OCI-LY7 (cell line): ENCODE results near the gene FLRT2. TPM values are rescaled to one million over a fixed set of nuclear protein-coding genes. Genes with fewer than 3 reads are reported as not detected.

Experiments used
- BruUV-seq: library from RNA; stranded (reverse); fragments of 400-500 nt; replicated peaks from 2 replicates; lab custom pipeline; 2021; lab: Mats Ljungman, UMichigan
- CTCF ChIA-PET: fragments of 300-600 bp; sonication (Branson Sonifier 250); formaldehyde crosslinking; loops from one replicate; lab custom pipeline; 2022; ENCODE audit warnings: antibody characterized with exemption; ENCODE audit not compliant: unreplicated experiment; lab: Charles Lee
- POLR2A ChIA-PET: fragments of 300-600 bp; sonication (Branson Sonifier 250); formaldehyde crosslinking; loops from one replicate; lab custom pipeline; 2022; ENCODE audit warnings: antibody characterized with exemption; lab: Charles Lee
- DNase-seq: peaks from one replicate; pipeline ENCODE4 v3.0.0-alpha.2; 2015; ENCODE audit warnings: low spot score
- H2AFZ ChIP-seq: fragments of 200-600 bp; sonication (generic), shearing (Covaris generic); 2 replicates; pipeline ENCODE4 v1.6.1; 2014; ENCODE audit warnings: mild to moderate bottlenecking, antibody characterized with exemption, low read length, moderate library complexity
- H3K27ac ChIP-seq: fragments of 200-600 bp; sonication (generic); 2 replicates; pipeline ENCODE4 v1.5.1; 2014; ENCODE audit warnings: mixed run types, low read depth, mild to moderate bottlenecking, moderate library complexity, low read length, inconsistent platforms; ENCODE audit not compliant: poor library complexity, severe bottlenecking
- H3K36me3 ChIP-seq: fragments of 200-600 bp; sonication (generic); 2 replicates; pipeline ENCODE4 v1.6.1; 2014; ENCODE audit warnings: mild to moderate bottlenecking, antibody characterized with exemption, low read length, moderate library complexity, mixed read lengths; ENCODE audit not compliant: insufficient read depth
- H3K4me1 ChIP-seq: fragments of 200-600 bp; sonication (generic); 2 replicates; pipeline ENCODE4 v1.5.1; 2014; ENCODE audit warnings: mild to moderate bottlenecking, low read length; ENCODE audit not compliant: insufficient read depth, poor library complexity, severe bottlenecking
- H3K4me2 ChIP-seq: fragments of 200-600 bp; sonication (generic); 2 replicates; pipeline ENCODE4 v1.6.1; 2014; ENCODE audit warnings: mild to moderate bottlenecking, low read length
- H3K4me3 ChIP-seq: fragments of 200-600 bp; sonication (generic); 2 replicates; pipeline ENCODE4 v1.5.1; 2014; ENCODE audit warnings: mild to moderate bottlenecking, low read depth, low read length; ENCODE audit not compliant: poor library complexity, severe bottlenecking
- H3K79me2 ChIP-seq: fragments of 200-600 bp; sonication (generic); 2 replicates; pipeline ENCODE4 v1.6.1; 2016; ENCODE audit warnings: low read depth, mild to moderate bottlenecking, low read length, moderate library complexity, mixed read lengths; ENCODE audit not compliant: insufficient read depth
- H3K9me2 ChIP-seq: fragments of 200-600 bp; sonication (generic); 2 replicates; pipeline ENCODE4 v1.6.1; 2016; ENCODE audit warnings: mild to moderate bottlenecking, low read length, mixed read lengths; ENCODE audit not compliant: insufficient read depth
- H3K9me3 ChIP-seq: fragments of 200-600 bp; sonication (generic); 2 replicates; pipeline ENCODE4 v1.6.1; 2014; ENCODE audit warnings: mild to moderate bottlenecking, mixed run types, low read length, mixed read lengths
- H4K20me1 ChIP-seq: fragments of 200-600 bp; sonication (generic); 2 replicates; pipeline ENCODE4 v1.6.1; 2014; ENCODE audit warnings: mild to moderate bottlenecking, antibody characterized with exemption, low read length, moderate library complexity, mixed read lengths; ENCODE audit not compliant: insufficient read depth
- CTCF ChIP-seq: fragments of 200-600 bp; sonication (generic); conservative IDR thresholded peaks from 2 replicates; pipeline ENCODE4 v1.5.1; 2014; ENCODE audit warnings: mild to moderate bottlenecking, antibody characterized with exemption, low read length, moderate library complexity, mixed read lengths
- EZH2phosphoT487 ChIP-seq: fragments of 200-600 bp; sonication (generic); IDR thresholded peaks from 2 replicates; pipeline ENCODE4 v1.6.1; 2018; ENCODE audit warnings: low read depth, borderline replicate concordance, mild to moderate bottlenecking, mixed run types, antibody characterized with exemption, low read length, moderate library complexity, mixed read lengths
- intact Hi-C: fragments of 100-400 bp; cut with micrococcal nuclease; formaldehyde crosslinking; loops from one replicate; pipeline ENCODE4 v1.10.0; 2022; ENCODE audit not compliant: unreplicated experiment
- total RNA-seq, 2 experiments: library from RNA; depleted of rRNA in 1 of 2; stranded (reverse); fragments of >200 nt in 1 of 2; shearing (Covaris generic) in 1 of 2; gene quantifications; 2 replicates each; pipeline ENCODE4 v1.2.3, GENCODE V29; 2014 to 2022

The FLRT2 gene
- total RNA-seq, 2 experiments from 2014 or later: not detected

- ChIA-PET CTCF (no interaction called here), POLR2A (interaction anchor here (0.6 to 1.1 kb wide), 2 partner anchors 14 to 190 kb away, joined by 3 read pairs; no protein-coding TSS in a partner anchor)
- BruUV-seq: no TSS peak
- intact Hi-C loops: no loop called here
- Histone ChIP-seq H4K20me1 (no peaks in the 10 kb centered on the region), H3K27ac (no peak overlapping the region), H2AFZ (no peak overlapping the region), H3K9me3 (no peaks in the 10 kb centered on the region), H3K4me2 (no peak overlapping the region), H3K4me3 (no peak overlapping the region), H3K36me3 (no peaks in the 10 kb centered on the region), H3K4me1 (no peaks in the 10 kb centered on the region), H3K9me2 (no peaks in the 10 kb centered on the region), H3K79me2 (no peaks in the 10 kb centered on the region)
- TF ChIP-seq CTCF: no peak
- TF ChIP-seq EZH2phosphoT487: no peak
- no peak for DNase-seq
Observed at GRCh38 chr14:85625925-85626585, 96.1 kb downstream of the FLRT2 start.

- Histone ChIP-seq H3K4me3 (no peak overlapping the region), H3K36me3 (no peaks in the 10 kb centered on the region), H2AFZ (no peak overlapping the region), H3K4me2 (no peak overlapping the region), H4K20me1 (no peaks in the 10 kb centered on the region), H3K79me2 (no peaks in the 10 kb centered on the region), H3K9me3 (no peaks in the 10 kb centered on the region), H3K4me1 (no peaks in the 10 kb centered on the region), H3K9me2 (no peaks in the 10 kb centered on the region), H3K27ac (no peak overlapping the region)
- ChIA-PET POLR2A (no interaction called here), CTCF (interaction anchor here (1.0 kb wide), 1 partner anchor 37 kb away, joined by 3 read pairs; no protein-coding TSS in a partner anchor)
- DNase-seq: no peak
- intact Hi-C loops: no loop called here
- no peak for TF ChIP-seq EZH2phosphoT487
- TF ChIP-seq CTCF: no peak
- no TSS peak for BruUV-seq
Observed at GRCh38 chr14:85634205-85634604, 104.3 kb downstream of the FLRT2 start.

- POLR2A ChIA-PET: no interaction called here
- no peaks in the 10 kb centered on the region for H3K4me1 ChIP-seq
- no peak overlapping the region for H3K4me2 ChIP-seq
- H3K9me3 ChIP-seq: no peaks in the 10 kb centered on the region
- no peak for DNase-seq
- H3K9me2 ChIP-seq: no peaks in the 10 kb centered on the region
- no peak overlapping the region for H3K27ac ChIP-seq
- no peaks in the 10 kb centered on the region for H4K20me1 ChIP-seq
- H3K4me3 ChIP-seq: no peak overlapping the region
- no peaks in the 10 kb centered on the region for H3K79me2 ChIP-seq
- no TSS peak for BruUV-seq
- TF ChIP-seq CTCF: no peak
- TF ChIP-seq EZH2phosphoT487: no peak
- intact Hi-C loops: no loop called here
- CTCF ChIA-PET: no interaction called here
- H2AFZ ChIP-seq: no peak overlapping the region
- no peaks in the 10 kb centered on the region for H3K36me3 ChIP-seq
Observed at GRCh38 chr14:85644211-85644610, 114.3 kb downstream of the FLRT2 start.
